ENCODE data around the gene DPYSL4.

DPYSL4 gene

DNA sequence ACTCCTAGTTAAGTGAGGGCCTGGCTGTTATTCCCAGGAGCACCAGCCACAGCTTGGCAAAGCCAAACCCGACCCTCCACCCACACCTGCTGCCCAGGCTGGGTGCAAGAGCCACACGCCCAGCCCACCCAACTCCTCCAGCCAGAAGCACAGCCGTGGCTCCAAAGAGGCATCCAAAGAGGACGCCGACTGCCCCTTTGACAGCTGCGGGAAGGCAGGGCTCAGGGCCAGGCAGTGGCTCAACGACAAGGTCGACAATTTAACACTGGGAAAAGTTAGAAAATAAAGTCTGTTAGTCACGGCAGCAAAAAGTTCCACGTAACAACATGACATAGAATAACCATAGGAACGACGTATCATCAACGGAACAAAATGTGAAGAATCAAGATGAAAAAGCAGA, 54.3 kb downstream of the DPYSL4 start:
- Histone ChIP-seq H3K4me1 (ENCODE audit: control insufficient read depth, insufficient read depth, low read length) (peaks cover 10% of the 10 kb centered on the region), H3K4me3 (ENCODE audit: low read length in 2 of 2) (no peak overlapping the region), H3K27me3 (ENCODE audit: control insufficient read depth in 1 of 2, insufficient read depth in 2 of 2, low read length in 2 of 2) (no peaks in the 10 kb centered on the region), H3K9me3 (ENCODE audit: control insufficient read depth in 2 of 2, low read length in 2 of 2) (no peaks in the 10 kb centered on the region), H3K9ac (ENCODE audit: low read length in 2 of 2) (no peak overlapping the region), H3K36me3 (ENCODE audit: control insufficient read depth in 2 of 2, insufficient read depth in 2 of 2, low read length in 2 of 2) (no peaks in the 10 kb centered on the region), H3K27ac (ENCODE audit: low read length) (no peak overlapping the region)

DNA sequence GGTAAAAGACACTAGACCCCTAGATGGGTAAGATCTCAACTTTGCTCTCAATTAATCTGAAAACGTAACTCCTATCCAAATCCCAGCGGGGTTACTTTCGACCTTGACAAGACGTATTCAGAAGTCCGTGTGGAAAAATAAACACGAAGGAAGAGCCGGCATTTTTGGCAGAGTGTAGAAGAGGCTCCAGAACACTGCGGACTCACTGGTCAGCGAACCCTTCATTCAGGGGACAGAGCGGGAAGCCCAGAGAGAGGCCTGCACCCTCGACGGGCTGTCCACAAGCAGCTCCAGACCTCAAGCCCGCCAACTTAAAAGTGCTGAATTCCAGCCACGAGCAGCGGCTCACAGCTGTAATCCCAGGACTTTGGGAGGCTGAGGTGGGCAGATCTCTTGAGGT, 54.7 kb downstream of the DPYSL4 start:
- Histone ChIP-seq H3K4me3 (ENCODE audit: low read length in 2 of 2) (no peak overlapping the region), H3K27ac (ENCODE audit: low read length) (no peak overlapping the region), H3K36me3 (ENCODE audit: control insufficient read depth in 2 of 2, insufficient read depth in 2 of 2, low read length in 2 of 2) (no peaks in the 10 kb centered on the region), H3K9me3 (ENCODE audit: control insufficient read depth in 2 of 2, low read length in 2 of 2) (no peaks in the 10 kb centered on the region), H3K9ac (ENCODE audit: low read length in 2 of 2) (no peak overlapping the region), H3K4me1 (ENCODE audit: control insufficient read depth, insufficient read depth, low read length) (peaks cover 10% of the 10 kb centered on the region), H3K27me3 (ENCODE audit: control insufficient read depth in 1 of 2, insufficient read depth in 2 of 2, low read length in 2 of 2) (no peaks in the 10 kb centered on the region)

GRCh38 chr10:132242103-132242840, 55.5 kb downstream of the DPYSL4 start:
- H3K4me1 ChIP-seq (ENCODE audit: control insufficient read depth, insufficient read depth, low read length) = peaks cover 10% of the 10 kb centered on the region
- H3K36me3 ChIP-seq (ENCODE audit: control insufficient read depth in 2 of 2, insufficient read depth in 2 of 2, low read length in 2 of 2) = no peaks in the 10 kb centered on the region
- H3K27ac ChIP-seq (ENCODE audit: low read length) = no peak overlapping the region
- no peak overlapping the region for H3K9ac ChIP-seq (ENCODE audit: low read length in 2 of 2)
- H3K4me3 ChIP-seq (ENCODE audit: low read length in 2 of 2) = no peak overlapping the region
- H3K27me3 ChIP-seq (ENCODE audit: control insufficient read depth in 1 of 2, insufficient read depth in 2 of 2, low read length in 2 of 2) = no peaks in the 10 kb centered on the region
- no peaks in the 10 kb centered on the region for H3K9me3 ChIP-seq (ENCODE audit: control insufficient read depth in 2 of 2, low read length in 2 of 2)

DNA sequence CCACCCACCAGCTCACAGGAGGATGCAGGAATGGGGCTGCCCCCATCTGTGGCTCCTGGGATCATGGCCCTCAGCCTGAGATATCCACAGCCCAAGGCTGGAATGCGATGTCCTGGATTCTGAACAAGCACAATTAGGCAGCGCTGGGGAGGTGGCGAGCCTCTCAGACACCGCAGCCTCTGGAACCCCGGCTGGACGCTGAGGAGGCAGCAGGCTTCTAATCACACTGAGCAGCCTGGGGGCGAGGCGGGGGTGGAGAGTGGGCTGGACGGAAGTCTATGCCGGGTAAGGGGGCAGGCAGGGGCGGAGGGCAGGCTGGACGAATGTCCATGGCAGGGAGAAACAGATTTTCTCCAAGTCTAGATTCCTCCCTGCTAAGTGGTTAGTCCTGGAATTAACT, 56.4 kb downstream of the DPYSL4 start:
- Histone ChIP-seq H3K27ac (ENCODE audit: low read length) (no peak overlapping the region), H3K4me3 (ENCODE audit: low read length in 2 of 2) (no peak overlapping the region), H3K9ac (ENCODE audit: low read length in 2 of 2) (no peak overlapping the region), H3K4me1 (ENCODE audit: control insufficient read depth, insufficient read depth, low read length) (peaks cover 10% of the 10 kb centered on the region), H3K9me3 (ENCODE audit: control insufficient read depth in 2 of 2, low read length in 2 of 2) (no peaks in the 10 kb centered on the region), H3K27me3 (ENCODE audit: control insufficient read depth in 1 of 2, insufficient read depth in 2 of 2, low read length in 2 of 2) (no peaks in the 10 kb centered on the region), H3K36me3 (ENCODE audit: control insufficient read depth in 2 of 2, insufficient read depth in 2 of 2, low read length in 2 of 2) (no peaks in the 10 kb centered on the region)

GRCh38 chr10:132243626-132244025, 56.9 kb downstream of the DPYSL4 start:
- H3K9ac ChIP-seq (ENCODE audit: low read length in 2 of 2) = no peak overlapping the region
- no peaks in the 10 kb centered on the region for H3K9me3 ChIP-seq (ENCODE audit: control insufficient read depth in 2 of 2, low read length in 2 of 2)
- H3K4me3 ChIP-seq (ENCODE audit: low read length in 2 of 2) = no peak overlapping the region
- no peaks in the 10 kb centered on the region for H3K36me3 ChIP-seq (ENCODE audit: control insufficient read depth in 2 of 2, insufficient read depth in 2 of 2, low read length in 2 of 2)
- H3K27ac ChIP-seq (ENCODE audit: low read length) = no peak overlapping the region
- H3K27me3 ChIP-seq (ENCODE audit: control insufficient read depth in 1 of 2, insufficient read depth in 2 of 2, low read length in 2 of 2) = no peaks in the 10 kb centered on the region
- peaks cover 10% of the 10 kb centered on the region for H3K4me1 ChIP-seq (ENCODE audit: control insufficient read depth, insufficient read depth, low read length)

GRCh38 chr10:132245056-132245455, 58.3 kb downstream of the DPYSL4 start:
- no peaks in the 10 kb centered on the region for H3K27me3 ChIP-seq (ENCODE audit: control insufficient read depth in 1 of 2, insufficient read depth in 2 of 2, low read length in 2 of 2)
- H3K27ac ChIP-seq (ENCODE audit: low read length) = no peak overlapping the region
- H3K36me3 ChIP-seq (ENCODE audit: control insufficient read depth in 2 of 2, insufficient read depth in 2 of 2, low read length in 2 of 2) = no peaks in the 10 kb centered on the region
- no peak overlapping the region for H3K9ac ChIP-seq (ENCODE audit: low read length in 2 of 2)
- no peaks in the 10 kb centered on the region for H3K9me3 ChIP-seq (ENCODE audit: control insufficient read depth in 2 of 2, low read length in 2 of 2)
- peaks cover 1% of the 10 kb centered on the region for H3K4me1 ChIP-seq (ENCODE audit: control insufficient read depth, insufficient read depth, low read length)
- no peak overlapping the region for H3K4me3 ChIP-seq (ENCODE audit: low read length in 2 of 2)

- H3K27me3 ChIP-seq (ENCODE audit: control insufficient read depth in 1 of 2, insufficient read depth in 2 of 2, low read length in 2 of 2) = no peaks in the 10 kb centered on the region
- H3K36me3 ChIP-seq (ENCODE audit: control insufficient read depth in 2 of 2, insufficient read depth in 2 of 2, low read length in 2 of 2) = no peaks in the 10 kb centered on the region
- no peaks in the 10 kb centered on the region for H3K9me3 ChIP-seq (ENCODE audit: control insufficient read depth in 2 of 2, low read length in 2 of 2)
- no peak overlapping the region for H3K4me3 ChIP-seq (ENCODE audit: low read length in 2 of 2)
- no peak overlapping the region for H3K27ac ChIP-seq (ENCODE audit: low read length)
- H3K4me1 ChIP-seq (ENCODE audit: control insufficient read depth, insufficient read depth, low read length) = no peaks in the 10 kb centered on the region
- H3K9ac ChIP-seq (ENCODE audit: low read length in 2 of 2) = no peak overlapping the region
Observed at GRCh38 chr10:132246296-132246695, 59.5 kb downstream of the DPYSL4 start.

DNA sequence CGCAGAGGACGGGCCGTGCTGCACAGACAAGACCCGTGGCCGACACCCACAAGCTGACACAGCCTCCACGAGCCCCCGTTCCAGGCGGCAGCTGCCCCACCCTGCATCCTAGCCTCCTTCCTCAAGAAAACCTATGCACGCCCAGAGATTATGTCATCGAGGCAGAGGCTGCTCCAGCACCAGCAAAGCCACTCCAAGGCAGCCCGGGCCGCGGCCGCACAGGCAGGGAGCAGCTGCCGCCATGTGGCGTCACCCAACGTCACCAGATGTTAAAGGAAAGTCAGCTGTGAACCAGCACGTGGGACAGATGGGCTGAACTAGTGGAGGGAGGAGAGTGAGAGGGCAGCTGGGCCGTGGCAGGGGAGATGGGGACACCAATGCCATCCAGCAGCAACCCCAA, 61.2 kb downstream of the DPYSL4 start:
- H3K9ac ChIP-seq (ENCODE audit: low read length in 2 of 2) = no peak overlapping the region
- no peak overlapping the region for H3K27ac ChIP-seq (ENCODE audit: low read length)
- H3K4me3 ChIP-seq (ENCODE audit: low read length in 2 of 2) = no peak overlapping the region
- no peaks in the 10 kb centered on the region for H3K9me3 ChIP-seq (ENCODE audit: control insufficient read depth in 2 of 2, low read length in 2 of 2)
- no peaks in the 10 kb centered on the region for H3K4me1 ChIP-seq (ENCODE audit: control insufficient read depth, insufficient read depth, low read length)
- no peaks in the 10 kb centered on the region for H3K27me3 ChIP-seq (ENCODE audit: control insufficient read depth in 1 of 2, insufficient read depth in 2 of 2, low read length in 2 of 2)
- no peaks in the 10 kb centered on the region for H3K36me3 ChIP-seq (ENCODE audit: control insufficient read depth in 2 of 2, insufficient read depth in 2 of 2, low read length in 2 of 2)

DNA sequence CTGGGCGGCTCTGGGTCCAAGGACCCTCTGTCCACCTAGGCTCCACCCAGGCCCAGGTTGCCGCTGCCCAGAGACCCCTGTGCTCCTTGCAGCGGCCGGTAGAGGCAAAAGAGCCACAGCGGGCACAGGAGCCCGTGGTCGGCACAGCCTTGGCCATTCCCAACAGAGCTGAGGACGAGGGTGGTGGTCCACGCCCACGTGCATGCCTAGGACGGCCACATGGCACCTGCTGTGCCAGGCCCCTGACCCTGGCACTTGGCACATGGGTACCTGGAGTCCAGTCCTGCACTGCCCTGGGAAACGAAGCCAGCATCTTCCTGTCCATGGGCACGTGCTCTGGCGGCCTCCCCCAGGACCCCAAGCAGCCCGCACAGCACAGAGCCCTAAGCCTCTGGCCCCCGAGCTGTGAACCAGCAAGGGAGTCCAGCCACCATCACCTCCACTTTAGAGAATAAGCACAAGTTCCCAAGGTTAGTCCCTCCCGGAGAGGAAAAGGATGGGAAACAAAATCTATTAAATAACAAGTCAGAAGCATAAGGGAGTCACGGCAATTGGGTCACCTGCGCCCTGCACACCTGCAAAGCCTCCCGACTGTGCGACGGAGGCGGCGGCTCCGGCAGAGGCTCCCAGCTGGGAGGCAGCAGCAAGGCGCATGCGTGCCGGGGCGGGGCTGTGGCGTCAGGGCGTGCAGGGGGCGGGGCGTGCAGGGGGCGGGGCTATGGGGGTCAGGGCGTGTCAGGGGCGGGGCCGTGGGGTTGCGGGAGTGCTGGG, 61.9 kb downstream of the DPYSL4 start:
- H3K4me3 ChIP-seq (ENCODE audit: low read length in 2 of 2) = no peak overlapping the region
- H3K27me3 ChIP-seq (ENCODE audit: control insufficient read depth in 1 of 2, insufficient read depth in 2 of 2, low read length in 2 of 2) = no peaks in the 10 kb centered on the region
- no peak overlapping the region for H3K27ac ChIP-seq (ENCODE audit: low read length)
- H3K36me3 ChIP-seq (ENCODE audit: control insufficient read depth in 2 of 2, insufficient read depth in 2 of 2, low read length in 2 of 2) = no peaks in the 10 kb centered on the region
- H3K9me3 ChIP-seq (ENCODE audit: control insufficient read depth in 2 of 2, low read length in 2 of 2) = no peaks in the 10 kb centered on the region
- H3K4me1 ChIP-seq (ENCODE audit: control insufficient read depth, insufficient read depth, low read length) = no peaks in the 10 kb centered on the region
- H3K9ac ChIP-seq (ENCODE audit: low read length in 2 of 2) = no peak overlapping the region

GRCh38 chr10:132249226-132249724, 62.5 kb downstream of the DPYSL4 start:
- no peak overlapping the region for H3K9ac ChIP-seq (ENCODE audit: low read length in 2 of 2)
- no peaks in the 10 kb centered on the region for H3K36me3 ChIP-seq (ENCODE audit: control insufficient read depth in 2 of 2, insufficient read depth in 2 of 2, low read length in 2 of 2)
- no peak overlapping the region for H3K27ac ChIP-seq (ENCODE audit: low read length)
- no peaks in the 10 kb centered on the region for H3K9me3 ChIP-seq (ENCODE audit: control insufficient read depth in 2 of 2, low read length in 2 of 2)
- no peak overlapping the region for H3K4me3 ChIP-seq (ENCODE audit: low read length in 2 of 2)
- no peaks in the 10 kb centered on the region for H3K27me3 ChIP-seq (ENCODE audit: control insufficient read depth in 1 of 2, insufficient read depth in 2 of 2, low read length in 2 of 2)
- H3K4me1 ChIP-seq (ENCODE audit: control insufficient read depth, insufficient read depth, low read length) = no peaks in the 10 kb centered on the region
